AG08396 (cell line): ENCODE measurements around the gene LSM4.
"Not testable (repeated sequence)": the region's sequence is repeated elsewhere in the genome, so short reads cannot be mapped to it uniquely, and the experiment has no call there.

ENCODE experiments used
- DNase-seq: peaks from one replicate; pipeline ENCODE4 v3.0.0; 2012; ENCODE audit warnings: low spot score, mixed read lengths

Gene LSM4

DNA sequence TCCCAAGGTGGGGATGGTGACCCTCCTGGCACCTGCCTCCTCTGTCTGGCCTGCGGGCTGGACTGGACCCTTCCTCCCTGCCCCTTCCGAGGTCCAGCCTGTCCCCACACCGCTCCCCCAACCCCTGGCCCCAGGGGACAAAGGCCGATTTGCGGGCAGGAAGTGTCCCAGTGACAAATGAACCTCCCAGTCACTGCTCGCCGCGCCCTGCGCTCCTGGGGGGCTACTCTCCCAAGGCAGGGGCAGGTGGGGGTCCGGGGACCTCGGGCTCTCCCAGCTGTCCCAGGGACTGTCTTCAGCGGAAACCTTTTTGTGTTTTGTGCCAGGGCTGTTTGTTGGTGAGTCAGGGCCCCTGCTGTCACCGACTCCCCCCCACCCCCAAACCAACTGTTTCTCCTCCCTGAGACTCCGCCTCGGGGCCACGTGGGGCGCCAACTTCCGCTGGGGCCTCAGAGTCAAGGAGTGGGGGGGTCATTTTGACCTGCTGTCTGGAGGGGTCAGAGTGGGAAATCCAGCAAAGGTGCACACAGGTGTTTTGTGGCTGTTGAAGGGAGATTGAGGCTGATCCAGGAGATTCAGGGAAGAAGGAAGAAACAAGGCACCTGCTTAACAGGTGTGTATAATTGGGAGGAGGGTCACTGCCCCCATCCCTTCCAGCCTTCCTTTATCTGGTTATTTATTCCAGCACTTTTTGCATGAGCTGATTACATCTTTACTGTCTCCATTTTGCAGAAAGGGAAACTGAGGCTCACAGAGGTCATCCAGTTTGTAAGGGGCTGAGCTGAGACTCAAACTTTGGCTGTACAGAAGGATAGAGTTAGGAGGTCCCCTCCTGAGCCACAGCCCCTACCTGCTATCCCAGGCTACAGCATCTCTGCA, 18.4 kb upstream of the LSM4 start:
- DNase-seq, result peak; percentile 80

- DNase-seq, result peak; percentile 90
These were observed 17.5 kb upstream of the LSM4 start, which contains the start of gene PGPEP1 for GRCh38 chr19:18340190-18340989. TSS of gene PGPEP1 (plus strand) at chr19:18340598. CDS start at chr19:18340682, 84 bp downstream.

- DNase-seq, result peak; percentile 45
These were observed 16.8 kb upstream of the LSM4 start for GRCh38 chr19:18339723-18340122.

DNA sequence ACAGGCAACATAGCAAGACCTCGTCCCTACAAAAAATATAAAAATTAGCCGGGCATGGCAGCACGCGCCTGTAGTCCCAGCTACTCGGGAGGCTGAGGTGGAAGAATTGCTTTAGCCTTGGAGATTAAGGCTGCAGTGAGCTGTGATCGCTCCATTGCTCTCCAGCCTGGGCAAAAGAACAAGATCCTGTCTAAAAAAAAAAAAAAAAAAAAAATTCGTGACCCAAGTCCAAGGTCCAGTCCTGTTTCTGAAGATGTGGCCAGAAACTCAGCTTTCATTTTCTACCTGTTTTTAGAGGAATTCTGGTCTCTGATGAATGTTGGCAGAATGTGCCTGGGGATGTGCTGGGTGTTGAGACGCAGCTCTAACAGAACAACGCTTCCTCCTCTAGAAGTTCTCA, 15.7 kb upstream of the LSM4 start:
- no peak for DNase-seq

DNA sequence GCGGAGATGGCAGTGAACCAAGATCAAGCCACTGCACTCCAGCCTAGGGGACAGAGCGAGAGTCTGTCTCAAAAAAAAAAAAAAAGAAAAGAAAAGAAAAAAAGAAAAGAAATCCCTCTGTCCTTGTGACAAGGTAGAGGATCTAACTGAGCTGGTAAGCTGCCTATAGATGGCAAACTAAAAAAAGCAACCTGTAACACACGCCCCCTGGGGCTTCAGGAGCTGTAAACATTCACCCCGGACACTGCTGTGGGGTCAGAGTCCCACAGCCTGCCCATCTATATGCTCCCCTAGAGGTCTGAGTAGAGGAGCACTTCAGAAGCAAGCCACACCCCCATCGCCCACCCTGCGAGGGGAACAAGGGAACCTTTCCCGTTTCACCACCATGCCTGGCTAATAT, 13.2 kb upstream of the LSM4 start:
- no peak for DNase-seq

- DNase-seq, result no peak
These were observed 10.8 kb upstream of the LSM4 start for GRCh38 chr19:18333680-18334079.

DNA sequence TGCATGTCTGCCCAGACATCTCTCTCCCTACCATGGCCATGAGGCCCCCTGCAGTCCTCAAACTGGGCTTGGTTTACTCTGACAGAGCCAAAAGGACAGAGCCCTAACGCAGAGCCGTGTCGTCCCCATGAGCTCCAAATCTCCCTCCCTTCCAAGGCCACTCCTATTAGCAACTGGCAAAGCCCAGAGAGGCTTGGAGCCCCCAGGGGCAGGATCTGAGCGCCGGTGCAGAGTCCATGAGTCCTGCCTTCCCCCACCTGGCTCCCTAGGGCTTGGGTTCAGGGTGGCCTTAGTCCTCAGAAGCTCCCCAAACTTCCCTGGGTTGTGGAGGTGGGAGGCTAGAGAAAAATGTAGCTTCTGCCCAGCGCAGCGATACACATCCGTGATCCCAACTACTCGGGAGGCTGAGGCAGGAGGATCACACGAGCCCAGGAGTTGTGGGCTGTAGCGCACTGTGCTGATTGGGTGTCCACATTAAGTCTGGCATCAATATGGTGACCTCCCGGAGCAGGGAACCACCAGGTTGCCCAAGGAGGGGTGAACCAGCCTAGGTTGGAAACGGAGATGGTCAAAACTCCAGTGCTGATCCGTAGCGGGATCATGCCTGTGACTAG, 10.1 kb upstream of the LSM4 start:
- DNase-seq, result no peak

GRCh38 chr19:18330868-18331267, 8.0 kb upstream of the LSM4 start:
- DNase-seq, result no peak

GRCh38 chr19:18329035-18329376, 6.1 kb upstream of the LSM4 start:
- DNase-seq, result no peak

GRCh38 chr19:18328340-18329034, 5.6 kb upstream of the LSM4 start:
- DNase-seq, result peak; percentile 98

GRCh38 chr19:18326772-18327171, 3.9 kb upstream of the LSM4 start:
- DNase-seq, result no peak

DNA sequence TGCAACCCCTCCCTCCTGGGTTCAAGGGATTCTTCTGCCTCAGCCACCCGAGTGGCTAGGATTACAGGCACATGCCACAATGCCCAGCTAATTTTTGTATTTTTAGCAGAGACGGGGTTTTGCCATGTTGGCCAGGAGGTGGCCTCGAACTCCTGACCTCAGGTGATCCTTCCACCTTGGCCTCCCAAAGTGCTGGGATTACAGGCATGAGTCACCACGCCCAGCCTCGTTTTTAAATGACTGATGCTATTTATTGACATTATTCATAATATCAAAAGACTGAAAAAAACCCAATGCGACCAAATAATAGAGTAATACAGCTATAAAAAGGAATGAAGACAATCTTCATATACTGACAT, 1.5 kb upstream of the LSM4 start:
- DNase-seq, result not testable (repeated sequence)

DNA sequence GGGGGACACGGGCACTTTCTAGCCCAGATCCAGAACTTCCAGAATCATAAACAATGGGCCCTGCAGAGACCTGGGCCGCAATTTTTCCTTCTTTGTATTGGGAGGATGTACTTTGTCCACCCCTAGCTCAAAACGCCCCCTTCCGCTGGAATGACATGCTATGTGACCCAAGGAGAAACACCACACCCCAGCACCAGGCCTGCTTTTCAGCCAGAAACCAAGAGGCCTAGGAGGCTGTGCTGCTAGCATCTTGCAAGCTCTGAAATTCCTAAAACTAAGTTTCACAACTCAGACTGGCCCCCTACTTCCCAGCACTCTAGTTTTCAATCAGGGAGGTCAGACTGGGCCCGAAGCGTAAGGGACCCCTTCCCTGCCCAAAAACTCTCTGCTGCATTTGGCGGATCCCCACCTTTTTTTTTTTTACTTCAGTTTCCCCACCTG, 538 bp downstream of the LSM4 start:
- peak; percentile 78 for DNase-seq

- DNase-seq, result peak; percentile 18
These were observed 1.2 kb downstream of the LSM4 start for GRCh38 chr19:18321734-18322102.

GRCh38 chr19:18320865-18321733, 1.8 kb downstream of the LSM4 start:
- no peak for DNase-seq

DNA sequence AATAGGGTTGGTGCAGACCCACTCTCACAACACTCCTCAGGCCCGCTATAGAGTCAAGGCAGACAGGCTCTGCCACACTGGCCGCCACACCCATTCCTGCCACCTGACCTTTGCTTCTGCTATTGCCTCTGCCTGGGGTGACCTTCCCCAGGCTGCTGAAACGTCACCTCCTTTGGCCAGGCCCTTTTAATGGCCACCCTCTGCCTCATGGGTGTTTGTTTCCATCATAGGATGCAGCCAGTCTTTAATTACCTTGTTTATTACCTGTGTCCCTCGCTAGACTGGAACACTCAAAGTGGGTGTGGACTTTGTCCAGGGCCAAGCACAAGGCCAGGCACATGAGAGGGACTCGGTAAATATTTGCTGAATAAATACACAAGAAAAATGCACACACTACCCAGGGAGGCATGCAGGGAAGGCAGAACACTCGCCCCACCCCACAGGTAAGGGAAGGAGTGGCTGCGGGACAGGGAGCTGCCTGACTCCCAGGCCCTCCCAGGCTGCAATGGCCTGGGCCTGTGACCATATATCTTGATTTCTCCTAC, 3.2 kb downstream of the LSM4 start:
- no peak for DNase-seq

DNA sequence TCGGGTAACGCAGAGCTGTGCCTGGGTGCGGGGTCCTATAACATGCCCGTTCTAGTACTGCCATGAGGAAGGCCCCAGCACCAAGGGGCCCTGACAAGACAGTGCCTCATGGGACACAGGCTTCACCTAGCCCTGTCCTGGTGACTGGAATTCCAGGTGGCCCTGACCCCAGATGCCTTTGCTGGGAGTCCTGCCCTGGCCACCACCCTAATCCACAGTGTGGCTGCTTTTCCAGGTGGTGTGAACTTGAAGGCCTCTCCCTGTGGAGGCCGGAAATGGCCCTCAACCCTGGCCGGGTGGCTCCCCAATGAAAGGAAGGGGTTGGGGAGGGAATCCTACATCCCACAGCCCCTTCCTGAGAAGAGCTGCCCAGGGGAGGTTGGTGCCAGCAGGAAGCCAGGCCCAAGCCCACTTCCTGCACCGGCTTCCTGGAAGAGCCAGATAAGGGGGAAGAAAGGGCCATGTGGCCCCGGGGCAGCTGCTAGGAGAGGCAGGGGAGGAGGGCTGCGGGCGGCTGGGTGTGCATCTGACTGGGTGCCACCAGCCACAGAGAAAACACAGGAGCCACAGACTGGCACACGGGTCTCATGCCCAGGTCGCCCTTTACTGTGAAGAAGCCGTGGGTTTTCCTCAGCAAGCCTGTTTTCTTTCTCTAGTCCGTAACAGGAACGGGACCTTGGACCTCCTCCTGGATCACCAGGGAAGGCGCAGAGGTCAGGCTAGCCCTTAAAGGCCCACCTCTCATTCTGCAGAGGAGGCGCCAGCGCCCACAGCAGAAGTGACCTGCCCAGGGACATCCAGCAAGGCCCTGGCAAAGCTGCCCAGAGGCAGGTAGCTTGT, 4.7 kb downstream of the LSM4 start:
- no peak for DNase-seq

- DNase-seq, result peak; percentile 6
These were observed 9.5 kb downstream of the LSM4 start for GRCh38 chr19:18313398-18313797.

DNA sequence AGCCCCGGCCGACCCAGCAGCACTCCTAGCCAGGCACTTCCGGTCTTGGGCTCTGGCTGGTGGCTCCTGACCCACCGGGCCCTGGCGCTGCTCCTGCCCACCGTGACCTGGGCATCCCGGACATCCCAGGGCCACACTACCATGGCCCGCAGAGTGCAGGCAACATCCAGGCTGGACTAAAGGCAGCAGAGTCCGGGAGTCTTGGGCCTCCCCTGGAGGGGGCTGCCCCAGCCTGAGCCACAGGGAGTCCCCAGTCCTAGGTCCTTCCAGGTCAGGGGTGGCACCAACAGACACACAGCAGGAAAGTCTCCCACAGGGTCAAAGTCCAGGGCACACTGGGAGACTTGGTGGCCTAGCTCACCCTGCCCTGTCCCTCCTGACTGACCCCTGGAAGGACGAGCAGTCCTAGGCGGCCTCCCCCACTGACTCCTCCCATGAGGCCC, 10.8 kb downstream of the LSM4 start:
- peak; percentile 2 for DNase-seq
